GM18498 (cell line): ENCODE data around the gene MC1R.
"Not testable (repeated sequence)": the region's sequence is repeated elsewhere in the genome, so short reads cannot be mapped to it uniquely, and the experiment has no call there.

ENCODE experiments used
- ATAC-seq: cut with Tn5 transposase; IDR thresholded peaks from one replicate; pipeline ENCODE4 v1.9.1; 2021; ENCODE audit warnings: mild to moderate bottlenecking, moderate library complexity; ENCODE audit not compliant: unreplicated experiment

MC1R gene

DNA sequence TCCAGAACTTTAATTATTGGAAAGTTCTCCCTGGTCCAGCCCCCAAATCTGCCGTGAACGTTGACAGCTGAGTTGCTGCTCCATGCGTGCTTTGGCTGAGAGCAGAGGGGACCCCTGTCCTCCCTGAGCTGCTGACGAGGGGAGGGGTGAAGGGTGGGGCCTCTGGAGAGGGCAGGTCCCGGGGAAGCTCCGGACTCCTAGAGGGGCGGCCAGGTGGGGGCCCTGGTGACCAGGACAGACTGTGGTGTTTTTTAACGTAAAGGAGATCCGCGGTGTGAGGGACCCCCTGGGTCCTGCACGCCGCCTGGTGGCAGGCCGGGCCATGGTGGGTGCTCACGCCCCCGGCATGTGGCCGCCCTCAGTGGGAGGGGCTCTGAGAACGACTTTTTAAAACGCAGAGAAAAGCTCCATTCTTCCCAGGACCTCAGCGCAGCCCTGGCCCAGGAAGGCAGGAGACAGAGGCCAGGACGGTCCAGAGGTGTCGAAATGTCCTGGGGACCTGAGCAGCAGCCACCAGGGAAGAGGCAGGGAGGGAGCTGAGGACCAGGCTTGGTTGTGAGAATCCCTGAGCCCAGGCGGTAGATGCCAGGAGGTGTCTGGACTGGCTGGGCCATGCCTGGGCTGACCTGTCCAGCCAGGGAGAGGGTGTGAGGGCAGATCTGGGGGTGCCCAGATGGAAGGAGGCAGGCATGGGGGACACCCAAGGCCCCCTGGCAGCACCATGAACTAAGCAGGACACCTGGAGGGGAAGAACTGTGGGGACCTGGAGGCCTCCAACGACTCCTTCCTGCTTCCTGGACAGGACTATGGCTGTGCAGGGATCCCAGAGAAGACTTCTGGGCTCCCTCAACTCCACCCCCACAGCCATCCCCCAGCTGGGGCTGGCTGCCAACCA lies at the start of gene MC1R:
Gene MC1R (plus strand): TSS at position 410 of the 895 bp plus-strand sequence. CDS start 397 bp downstream, at position 807.
- no peak for ATAC-seq

DNA sequence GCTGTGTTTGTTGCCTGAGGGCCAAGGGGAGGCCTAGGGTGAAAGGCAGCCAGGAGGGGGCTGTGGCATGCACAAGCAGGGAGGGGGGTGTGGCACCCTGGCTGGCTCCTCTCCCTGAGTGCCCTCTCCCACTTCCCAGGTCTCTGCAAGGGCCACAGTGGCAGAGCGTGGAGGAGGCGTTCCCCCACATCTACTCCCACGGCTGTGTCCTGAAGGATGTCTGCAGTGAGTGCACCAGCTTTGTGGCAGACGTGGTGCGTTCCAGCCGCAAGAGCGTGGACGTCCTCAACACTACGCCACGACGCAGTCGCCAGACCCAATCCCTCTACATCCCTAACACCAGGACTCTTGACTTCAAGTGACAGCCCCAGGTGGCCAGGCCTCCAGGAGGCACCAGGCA lies 48.8 kb upstream of the MC1R start:
- no peak for ATAC-seq

GRCh38 chr16:89870440-89870839 lies 48.2 kb upstream of the MC1R start:
- no peak for ATAC-seq

GRCh38 chr16:89871895-89872294 lies 46.8 kb upstream of the MC1R start:
- no peak for ATAC-seq

DNA sequence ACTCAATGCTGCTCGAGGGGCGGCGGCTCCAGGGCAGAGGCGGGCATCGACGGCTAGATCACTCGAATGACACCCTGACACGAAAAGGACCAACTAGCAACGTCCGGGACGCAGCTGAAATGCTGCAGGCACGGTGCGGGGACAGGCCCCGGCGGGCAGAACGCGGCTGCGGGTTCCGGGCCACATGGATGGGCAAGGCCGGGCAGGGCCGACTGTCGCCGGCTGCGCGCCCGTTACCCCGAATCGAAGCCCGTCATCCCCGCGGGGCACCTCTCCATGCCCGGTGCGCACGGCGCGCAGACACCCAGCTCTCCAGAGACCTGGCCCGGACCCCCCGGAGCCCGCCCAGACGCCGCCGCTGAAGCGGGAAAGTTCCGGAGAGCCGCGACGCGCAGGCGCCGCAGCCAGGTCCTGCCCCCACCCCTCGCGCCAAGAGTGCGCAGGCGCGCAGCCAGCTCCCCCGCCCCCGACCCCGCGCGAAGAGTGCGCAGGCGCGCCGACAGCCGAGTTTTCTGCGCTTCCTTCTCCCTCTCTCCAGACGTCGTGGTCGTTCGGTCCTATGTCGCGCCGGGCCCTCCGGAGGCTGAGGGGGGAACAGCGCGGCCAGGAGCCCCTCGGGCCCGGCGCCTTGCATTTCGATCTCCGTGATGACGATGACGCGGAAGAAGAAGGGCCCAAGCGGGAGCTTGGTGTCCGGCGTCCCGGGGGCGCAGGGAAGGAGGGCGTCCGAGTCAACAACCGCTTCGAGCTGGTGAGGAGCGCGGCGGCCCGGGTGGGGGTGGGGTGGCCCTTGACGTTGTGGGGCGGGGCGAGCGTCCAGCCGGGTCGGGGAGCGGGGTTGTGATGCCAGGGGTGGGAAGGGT lies 45.3 kb upstream of the MC1R start, which contains the start of gene TCF25:
Gene TCF25 (plus strand): TSS at position 484 of the 863 bp plus-strand sequence. CDS start 76 bp downstream, at position 560.
- peak; percentile 42 for ATAC-seq

GRCh38 chr16:89873972-89874689 lies 44.5 kb upstream of the MC1R start:
- peak; percentile 69 for ATAC-seq

- ATAC-seq = not testable (repeated sequence)
These were observed 39.5 kb upstream of the MC1R start for GRCh38 chr16:89879123-89879522.

DNA sequence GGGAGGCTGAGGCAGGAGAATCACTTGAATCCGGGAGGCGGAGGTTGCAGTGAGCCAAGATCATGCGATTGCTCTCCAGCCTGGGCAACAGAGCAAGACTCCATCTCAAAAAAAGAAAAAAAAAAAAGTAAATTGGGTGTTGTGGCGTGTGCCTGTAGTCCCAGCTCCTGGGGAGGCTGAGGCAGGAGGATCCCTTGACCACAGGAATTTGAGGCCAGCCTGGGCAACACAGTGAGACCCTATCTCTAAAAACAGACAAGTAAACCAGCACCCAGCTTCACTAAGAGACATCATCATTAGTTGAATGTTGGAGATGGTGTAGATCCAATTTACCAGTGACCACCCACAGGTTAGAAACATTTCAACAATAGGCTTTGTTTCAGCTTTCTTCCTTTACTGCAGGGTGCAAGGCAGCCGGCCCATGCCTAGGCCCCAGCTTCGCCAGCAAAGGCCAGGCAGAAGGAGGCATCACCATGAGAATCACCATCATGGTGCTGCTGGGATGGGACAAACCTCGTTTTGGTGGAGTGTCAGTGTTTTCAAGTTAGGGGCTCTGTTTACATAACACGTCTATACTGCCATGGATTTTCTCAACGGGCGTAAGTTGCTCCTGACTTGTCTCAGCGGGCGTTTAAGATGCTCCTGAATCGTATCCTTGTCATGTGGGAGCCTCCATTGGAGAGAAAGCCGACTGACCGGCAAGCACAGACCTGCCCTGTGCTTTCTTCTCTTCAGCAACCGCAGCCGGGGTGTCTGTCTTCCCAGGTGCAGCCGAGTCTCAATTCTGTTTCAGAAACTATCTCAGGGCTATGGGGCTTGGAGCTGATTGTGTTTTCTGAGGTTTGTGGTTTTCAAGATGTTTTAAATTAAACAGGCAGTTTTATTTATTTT lies 37.9 kb upstream of the MC1R start:
- no peak for ATAC-seq

GRCh38 chr16:89881368-89881730 lies 37.3 kb upstream of the MC1R start:
- ATAC-seq = no peak

DNA sequence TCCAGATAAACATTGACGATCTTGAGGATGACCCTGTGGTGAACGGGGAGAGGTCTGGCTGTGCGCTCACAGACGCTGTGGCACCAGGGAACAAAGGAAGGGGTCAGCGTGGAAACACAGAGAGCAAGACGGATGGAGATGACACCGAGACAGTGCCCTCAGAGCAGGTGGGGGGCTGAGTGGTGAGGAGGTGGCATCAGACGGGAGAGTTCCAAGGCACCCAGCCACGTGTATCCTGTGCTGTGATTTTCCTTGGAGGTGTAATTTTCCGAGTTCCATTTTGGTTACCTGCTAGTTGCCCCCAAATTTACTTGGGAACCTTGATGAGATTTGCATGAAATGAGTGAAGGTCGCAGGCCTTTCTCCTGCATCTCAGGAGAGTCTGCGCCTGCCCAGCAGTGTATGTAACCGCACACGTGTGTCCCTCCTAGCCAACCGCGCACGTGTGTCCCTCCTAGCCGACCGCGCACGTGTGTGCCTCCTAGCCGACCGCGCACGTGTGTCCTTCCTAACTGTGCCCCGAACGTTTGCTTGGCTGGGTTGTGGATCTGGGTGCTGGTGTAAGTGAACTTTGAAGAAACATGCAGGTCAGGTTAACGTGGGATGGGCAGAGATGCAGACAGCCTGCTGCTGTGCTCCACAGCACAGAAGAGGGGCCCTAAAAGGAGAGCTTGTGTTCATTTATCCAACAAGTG lies 35.2 kb upstream of the MC1R start:
- no peak for ATAC-seq

- ATAC-seq = no peak
These were observed 34.6 kb upstream of the MC1R start for GRCh38 chr16:89884041-89884421.

GRCh38 chr16:89887243-89887642 lies 31.4 kb upstream of the MC1R start:
- ATAC-seq = no peak

DNA sequence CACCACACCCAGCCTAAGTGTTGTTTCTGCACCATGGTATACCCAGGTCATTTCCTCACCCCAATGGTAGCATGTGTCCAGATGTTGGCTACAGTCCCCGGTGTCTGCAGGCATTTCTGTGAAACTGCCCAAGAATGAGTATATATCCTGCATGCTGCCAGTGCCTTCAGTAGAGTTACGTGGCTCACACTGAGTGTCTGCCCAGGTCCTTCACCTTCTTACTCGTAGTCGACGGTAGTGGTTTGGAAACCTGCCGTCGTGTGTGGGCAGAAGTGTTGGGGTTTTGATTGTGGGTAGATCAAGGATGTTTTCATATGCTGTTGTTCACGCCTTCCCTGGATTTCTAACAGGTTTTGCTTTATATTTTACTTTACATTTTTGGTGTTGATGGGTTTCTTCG lies 28.5 kb upstream of the MC1R start:
- no peak for ATAC-seq

DNA sequence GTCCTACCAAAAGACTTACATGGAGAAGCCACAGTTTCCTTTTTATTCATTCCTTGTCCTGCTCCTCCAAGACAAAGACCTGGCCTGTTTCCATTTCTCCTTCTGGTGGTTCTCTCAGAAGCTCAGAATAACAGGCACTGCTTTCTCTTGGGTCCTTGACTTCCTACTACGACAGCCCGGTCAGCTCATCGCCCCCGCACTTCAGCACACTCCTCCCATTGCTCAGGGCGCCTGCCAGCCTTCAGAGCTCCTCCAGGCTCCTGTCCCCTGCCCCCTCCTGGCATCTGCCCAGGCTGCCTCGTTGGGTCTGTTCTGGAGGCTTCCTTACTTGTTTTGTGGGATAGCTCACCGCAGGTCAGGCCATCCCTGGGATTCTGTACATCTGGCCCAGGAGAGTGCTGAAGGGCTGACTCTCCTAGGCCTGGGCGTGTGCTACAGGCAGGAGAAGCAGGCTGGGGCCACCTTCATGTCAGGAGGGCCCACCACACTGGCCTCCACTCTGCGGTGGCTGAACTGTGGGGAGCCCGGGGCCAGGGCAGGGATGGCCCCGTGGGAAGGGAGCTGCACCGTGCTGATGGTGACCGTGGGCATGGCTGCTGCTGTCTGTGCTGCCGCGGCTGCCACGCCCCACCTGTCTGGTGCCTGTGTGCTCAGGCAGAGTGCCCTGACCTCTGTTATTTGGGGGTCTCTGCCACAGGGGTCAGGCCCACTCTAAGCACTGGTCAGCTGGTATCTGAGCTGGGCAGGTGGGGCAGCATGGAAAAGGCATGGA lies 27.6 kb upstream of the MC1R start:
- ATAC-seq = no peak

DNA sequence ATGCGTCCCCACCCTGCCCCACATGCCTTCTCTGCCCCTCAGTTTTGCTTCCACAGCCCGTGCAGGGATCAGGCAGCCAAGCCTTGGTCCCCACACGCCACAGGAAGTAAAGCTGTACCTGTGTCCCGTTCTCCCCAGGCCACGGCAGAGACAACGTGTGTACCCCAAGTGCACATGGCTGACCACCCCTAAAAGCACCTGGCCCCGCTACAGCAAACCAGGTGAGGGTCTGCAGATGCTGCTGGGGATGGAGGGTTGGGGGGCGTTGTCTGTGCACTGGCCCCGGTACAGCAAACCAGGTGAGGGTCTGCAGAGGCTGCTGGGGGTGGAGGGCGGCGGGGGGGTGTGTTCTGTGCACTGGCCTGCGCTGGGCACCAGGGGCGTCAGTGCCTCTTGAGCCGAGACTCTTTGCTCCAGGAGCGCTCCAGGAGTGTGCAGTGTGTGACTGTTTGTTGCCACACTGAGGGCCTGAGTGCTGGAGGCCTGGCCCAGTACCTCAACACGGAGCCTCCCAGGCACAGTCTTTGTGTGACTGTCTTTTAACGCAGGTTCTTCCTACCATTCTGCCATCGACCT lies 26.5 kb upstream of the MC1R start:
- no peak for ATAC-seq

DNA sequence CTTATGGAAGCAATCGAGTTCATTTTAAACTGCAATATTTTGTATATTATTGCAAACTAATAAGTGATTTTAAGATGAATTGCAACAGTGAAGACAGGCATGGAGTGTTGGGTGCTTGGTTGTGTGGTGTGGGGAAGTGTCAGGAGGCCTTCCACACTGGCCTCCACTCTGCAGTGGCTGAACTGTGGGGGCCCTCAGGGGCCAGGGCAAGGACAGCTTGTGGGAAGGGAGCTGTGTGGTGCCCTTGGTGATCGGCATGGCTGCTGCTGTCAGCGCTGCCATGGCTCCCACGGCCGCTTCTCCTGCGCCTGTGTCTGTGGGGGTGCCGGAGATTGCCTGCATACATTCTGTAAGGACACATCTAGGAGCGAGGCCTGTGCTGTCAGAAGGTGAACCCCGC lies 26.0 kb upstream of the MC1R start:
- ATAC-seq = no peak

GRCh38 chr16:89893642-89894548 lies 24.8 kb upstream of the MC1R start:
- no peak for ATAC-seq
